Measurements from ENCODE around the gene DENND1C.

DNA sequence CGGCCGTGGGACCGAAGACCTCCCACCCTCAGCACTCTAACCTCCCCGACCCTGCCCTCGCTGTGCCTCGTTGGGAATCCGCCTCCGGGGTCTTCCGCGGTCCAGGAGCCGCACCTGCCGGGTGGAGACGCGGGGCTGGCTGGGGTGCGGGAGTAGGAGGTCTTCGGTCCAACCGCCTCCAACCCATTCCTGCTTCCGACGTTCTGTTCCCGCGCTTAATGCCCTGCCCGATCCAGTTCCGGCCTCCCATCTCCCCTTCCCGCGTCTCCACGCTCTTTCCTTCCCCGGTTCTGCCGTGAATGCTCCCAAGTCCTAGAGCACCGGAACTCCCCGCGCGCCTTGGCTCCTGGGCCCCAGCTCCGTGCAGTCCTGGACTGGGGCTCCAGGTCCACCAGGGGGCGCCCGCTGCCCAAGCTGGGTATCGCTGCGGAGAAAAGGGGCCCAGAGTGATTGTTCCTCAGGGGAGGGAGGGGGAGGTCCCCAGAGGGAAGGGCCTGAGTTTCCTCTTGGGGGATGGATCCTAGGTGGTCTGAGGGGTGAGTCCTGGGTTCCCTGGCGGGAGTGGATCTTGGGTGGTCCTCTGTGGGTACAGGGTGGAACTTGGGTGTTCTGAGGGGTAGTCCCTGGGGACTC is 35.2 kb upstream of the DENND1C start:
- TF ChIP-seq, protein P1, sequence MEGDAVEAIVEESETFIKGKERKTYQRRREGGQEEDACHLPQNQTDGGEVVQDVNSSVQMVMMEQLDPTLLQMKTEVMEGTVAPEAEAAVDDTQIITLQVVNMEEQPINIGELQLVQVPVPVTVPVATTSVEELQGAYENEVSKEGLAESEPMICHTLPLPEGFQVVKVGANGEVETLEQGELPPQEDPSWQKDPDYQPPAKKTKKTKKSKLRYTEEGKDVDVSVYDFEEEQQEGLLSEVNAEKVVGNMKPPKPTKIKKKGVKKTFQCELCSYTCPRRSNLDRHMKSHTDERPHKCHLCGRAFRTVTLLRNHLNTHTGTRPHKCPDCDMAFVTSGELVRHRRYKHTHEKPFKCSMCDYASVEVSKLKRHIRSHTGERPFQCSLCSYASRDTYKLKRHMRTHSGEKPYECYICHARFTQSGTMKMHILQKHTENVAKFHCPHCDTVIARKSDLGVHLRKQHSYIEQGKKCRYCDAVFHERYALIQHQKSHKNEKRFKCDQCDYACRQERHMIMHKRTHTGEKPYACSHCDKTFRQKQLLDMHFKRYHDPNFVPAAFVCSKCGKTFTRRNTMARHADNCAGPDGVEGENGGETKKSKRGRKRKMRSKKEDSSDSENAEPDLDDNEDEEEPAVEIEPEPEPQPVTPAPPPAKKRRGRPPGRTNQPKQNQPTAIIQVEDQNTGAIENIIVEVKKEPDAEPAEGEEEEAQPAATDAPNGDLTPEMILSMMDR (conservative IDR thresholded peaks at IDR 0.05 in 1 of 2, IDR thresholded peaks at IDR 0.05 in 1 of 2; ENCODE audit: low read depth in 1 of 2, low read length in 2 of 2), result peak; percentile 89 to 90
- no peak for TF ChIP-seq EZH2 (IDR thresholded peaks at IDR 0.05; ENCODE audit: low read length, missing control alignments)
